SK-N-SH treated with all-trans-retinoic acid at 6 μM for 48 hours (cell line): ENCODE measurements around the gene GBP4.

Source experiments
- ARNTL ChIP-seq: fragments of 450-650 bp; formaldehyde crosslinking; IDR thresholded peaks from 2 replicates; pipeline ENCODE4 v1.5.0; 2020; ENCODE audit warnings: low read depth, mild to moderate bottlenecking, moderate library complexity, borderline replicate concordance
- CREB5 ChIP-seq: fragments of 250-450 bp; sonication (Bioruptor Pico); IDR thresholded peaks from 2 replicates; pipeline ENCODE4 v1.5.1; 2020; ENCODE audit warnings: low read depth, mild to moderate bottlenecking, moderate library complexity
- CSDC2 ChIP-seq: fragments of 250-450 bp; sonication (Bioruptor Pico); IDR thresholded peaks from 2 replicates; pipeline ENCODE4 v1.5.0; 2020; ENCODE audit warnings: mild to moderate bottlenecking, moderate library complexity
- CSRNP3 ChIP-seq: fragments of 250-450 bp; sonication (Bioruptor Pico); IDR thresholded peaks from 2 replicates; pipeline ENCODE4 v1.5.1; 2021; ENCODE audit warnings: mild to moderate bottlenecking, moderate library complexity
- ESRRG ChIP-seq: fragments of 250-450 bp; sonication (Bioruptor Pico); IDR thresholded peaks from 2 replicates; pipeline ENCODE4 v1.6.1; 2021; ENCODE audit warnings: mild to moderate bottlenecking
- GLIS3 ChIP-seq: fragments of 250-450 bp; sonication (Bioruptor Pico); IDR thresholded peaks from 2 replicates; pipeline ENCODE4 v1.5.0; 2020; ENCODE audit warnings: mild to moderate bottlenecking, moderate library complexity
- ISL1 ChIP-seq: fragments of 250-450 bp; sonication (Bioruptor Pico); IDR thresholded peaks from 2 replicates; pipeline ENCODE4 v2.1.2; 2022; ENCODE audit warnings: mild to moderate bottlenecking, moderate library complexity
- PATZ1 ChIP-seq: fragments of 250-450 bp; sonication (Bioruptor Pico); IDR thresholded peaks from 2 replicates; pipeline ENCODE4 v1.8.0; 2020; ENCODE audit warnings: mild to moderate bottlenecking, moderate library complexity, borderline replicate concordance
- SNAI2 ChIP-seq: fragments of 250-450 bp; sonication (Bioruptor Pico); IDR thresholded peaks from 2 replicates; pipeline ENCODE4 v1.5.0; 2020; ENCODE audit warnings: mild to moderate bottlenecking, moderate library complexity
- ZFP30 ChIP-seq: fragments of 450-650 bp; formaldehyde crosslinking; IDR thresholded peaks from 2 replicates; pipeline ENCODE4 v1.5.0; 2022; ENCODE audit warnings: mild to moderate bottlenecking, moderate library complexity

GRCh38 chr1:89211035-89211634 is 12.4 kb upstream of the GBP4 start:
- TF ChIP-seq CSDC2 (CRISPR knock-in tag) (no peak), ESRRG (CRISPR knock-in tag) (no peak), CSRNP3 (CRISPR knock-in tag) (no peak), CREB5 (no peak), ISL1 (CRISPR knock-in tag) (no peak), ZFP30 (CRISPR knock-in tag) (no peak), SNAI2 (CRISPR knock-in tag) (no peak), ARNTL (CRISPR knock-in tag) (no peak), PATZ1 (no peak), GLIS3 (no peak)
